ENCODE data around the gene HSP90AB1.

The HSP90AB1 gene

GRCh38 chr6:44246663-44247337, at the start of gene HSP90AB1:
TSS of gene HSP90AB1 (plus strand) at chr6:44247101. CDS start at chr6:44248630, 1,529 bp downstream.
- H3K4me1 ChIP-seq (ENCODE audit: control insufficient read depth in 1 of 2, insufficient read depth in 2 of 2, low read length in 2 of 2), result peaks cover 4 to 24% of the 10 kb centered on the region in 2 donors
- no peaks in the 10 kb centered on the region for H3K27me3 ChIP-seq (ENCODE audit: low read depth, low read length)
- peak within 1 kb of the TSS; percentile 100 for H3K27ac ChIP-seq (ENCODE audit: low read length)
- H3K4me3 ChIP-seq (ENCODE audit: low read depth in 1 of 2, low read length in 2 of 2), result peak within 1 kb of the TSS; percentile 87 to 100
- no peaks in the 10 kb centered on the region for H3K9me3 ChIP-seq (ENCODE audit: control insufficient read depth in 1 of 2, low read length in 2 of 2)
- peaks cover 32 to 39% of the 10 kb centered on the region in 2 donors for H3K36me3 ChIP-seq (ENCODE audit: control insufficient read depth in 1 of 2, insufficient read depth in 2 of 2, low read length in 2 of 2)

DNA sequence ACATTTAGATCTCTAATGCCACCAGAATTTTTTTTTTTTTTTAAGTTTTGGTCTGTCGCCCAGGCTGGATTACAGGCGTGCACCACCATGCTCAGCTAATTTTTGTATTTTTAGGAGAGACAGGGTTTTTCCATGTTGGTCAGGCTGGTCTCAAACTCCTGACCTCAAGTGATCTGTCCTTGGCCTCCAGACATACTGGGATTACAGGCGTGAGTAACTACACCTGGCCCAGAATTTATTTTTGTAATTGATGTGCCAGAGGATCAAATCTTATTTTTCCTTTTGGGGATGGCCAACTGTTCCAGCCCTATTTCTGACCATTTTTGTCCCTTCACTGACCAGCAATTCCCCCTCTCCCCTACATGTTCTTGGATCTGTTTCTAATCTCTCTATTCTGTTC, 48.2 kb upstream of the HSP90AB1 start:
- H3K27ac ChIP-seq (ENCODE audit: low read length), result no peak overlapping the region
- H3K4me1 ChIP-seq (ENCODE audit: control insufficient read depth in 1 of 2, insufficient read depth in 2 of 2, low read length in 2 of 2), result no peaks in the 10 kb centered on the region
- H3K4me3 ChIP-seq (ENCODE audit: low read depth in 1 of 2, low read length in 2 of 2), result no peak overlapping the region
- no peaks in the 10 kb centered on the region for H3K36me3 ChIP-seq (ENCODE audit: control insufficient read depth in 1 of 2, insufficient read depth in 2 of 2, low read length in 2 of 2)
- H3K27me3 ChIP-seq (ENCODE audit: low read depth, low read length), result no peaks in the 10 kb centered on the region
- no peaks in the 10 kb centered on the region for H3K9me3 ChIP-seq (ENCODE audit: control insufficient read depth in 1 of 2, low read length in 2 of 2)

DNA sequence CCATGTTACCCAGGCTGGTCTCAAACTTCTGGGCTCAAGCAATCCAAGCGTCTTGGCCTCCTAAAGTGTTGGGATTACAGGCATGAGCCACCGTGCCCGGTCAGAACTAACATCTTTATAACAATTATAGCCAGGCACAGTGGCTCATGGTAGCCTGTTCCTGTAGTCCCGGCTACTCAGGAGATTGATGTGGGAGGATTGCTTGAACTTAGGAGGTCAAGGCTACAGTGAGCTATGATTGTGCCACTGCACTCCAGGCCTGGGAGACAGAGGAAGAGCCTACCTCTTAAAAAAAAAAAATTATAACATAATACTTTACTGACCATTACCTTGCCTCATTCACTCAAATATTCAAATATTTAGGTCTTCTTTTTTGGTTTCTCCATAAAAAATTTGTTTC, 47.0 kb upstream of the HSP90AB1 start:
- no peaks in the 10 kb centered on the region for H3K27me3 ChIP-seq (ENCODE audit: low read depth, low read length)
- no peaks in the 10 kb centered on the region for H3K36me3 ChIP-seq (ENCODE audit: control insufficient read depth in 1 of 2, insufficient read depth in 2 of 2, low read length in 2 of 2)

DNA sequence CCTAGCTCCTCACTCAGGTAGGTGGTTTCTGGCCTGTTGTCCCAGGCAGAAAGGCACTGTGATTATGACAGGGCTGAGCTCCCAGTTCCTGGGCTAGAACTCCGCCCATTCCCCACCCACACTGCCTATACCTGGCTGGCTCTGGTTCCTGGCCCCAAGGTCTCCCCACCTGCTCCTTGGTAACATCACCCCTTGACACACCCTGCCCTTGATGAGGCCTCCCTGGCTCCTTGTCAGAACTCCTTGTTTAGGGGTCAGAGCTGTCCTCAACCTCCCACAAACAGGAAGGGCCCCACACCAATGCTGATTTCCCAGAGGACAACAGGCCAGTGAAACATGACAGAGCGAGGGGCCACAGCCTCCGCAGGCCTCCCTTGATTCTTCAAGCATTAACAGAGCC, 45.7 kb upstream of the HSP90AB1 start:
- H3K9me3 ChIP-seq (ENCODE audit: control insufficient read depth in 1 of 2, low read length in 2 of 2), result no peaks in the 10 kb centered on the region
- no peaks in the 10 kb centered on the region for H3K27me3 ChIP-seq (ENCODE audit: low read depth, low read length)
- H3K27ac ChIP-seq (ENCODE audit: low read length), result no peak overlapping the region
- H3K4me1 ChIP-seq (ENCODE audit: control insufficient read depth in 1 of 2, insufficient read depth in 2 of 2, low read length in 2 of 2), result no peaks in the 10 kb centered on the region
- H3K4me3 ChIP-seq (ENCODE audit: low read depth in 1 of 2, low read length in 2 of 2), result no peak overlapping the region
- no peaks in the 10 kb centered on the region for H3K36me3 ChIP-seq (ENCODE audit: control insufficient read depth in 1 of 2, insufficient read depth in 2 of 2, low read length in 2 of 2)

More for the DNA sequence above, 47.0 kb upstream of the HSP90AB1 start:
- Histone ChIP-seq H3K4me3 (ENCODE audit: low read depth in 1 of 2, low read length in 2 of 2) (no peak overlapping the region), H3K4me1 (ENCODE audit: control insufficient read depth in 1 of 2, insufficient read depth in 2 of 2, low read length in 2 of 2) (no peaks in the 10 kb centered on the region), H3K9me3 (ENCODE audit: control insufficient read depth in 1 of 2, low read length in 2 of 2) (no peaks in the 10 kb centered on the region), H3K27ac (ENCODE audit: low read length) (no peak overlapping the region)

GRCh38 chr6:44201638-44202303, 45.1 kb upstream of the HSP90AB1 start:
- H3K4me1 ChIP-seq (ENCODE audit: control insufficient read depth in 1 of 2, insufficient read depth in 2 of 2, low read length in 2 of 2), result no peaks in the 10 kb centered on the region
- H3K4me3 ChIP-seq (ENCODE audit: low read depth in 1 of 2, low read length in 2 of 2), result no peak overlapping the region
- no peaks in the 10 kb centered on the region for H3K9me3 ChIP-seq (ENCODE audit: control insufficient read depth in 1 of 2, low read length in 2 of 2)
- H3K27me3 ChIP-seq (ENCODE audit: low read depth, low read length), result no peaks in the 10 kb centered on the region
- no peak overlapping the region for H3K27ac ChIP-seq (ENCODE audit: low read length)
- H3K36me3 ChIP-seq (ENCODE audit: control insufficient read depth in 1 of 2, insufficient read depth in 2 of 2, low read length in 2 of 2), result no peaks in the 10 kb centered on the region

DNA sequence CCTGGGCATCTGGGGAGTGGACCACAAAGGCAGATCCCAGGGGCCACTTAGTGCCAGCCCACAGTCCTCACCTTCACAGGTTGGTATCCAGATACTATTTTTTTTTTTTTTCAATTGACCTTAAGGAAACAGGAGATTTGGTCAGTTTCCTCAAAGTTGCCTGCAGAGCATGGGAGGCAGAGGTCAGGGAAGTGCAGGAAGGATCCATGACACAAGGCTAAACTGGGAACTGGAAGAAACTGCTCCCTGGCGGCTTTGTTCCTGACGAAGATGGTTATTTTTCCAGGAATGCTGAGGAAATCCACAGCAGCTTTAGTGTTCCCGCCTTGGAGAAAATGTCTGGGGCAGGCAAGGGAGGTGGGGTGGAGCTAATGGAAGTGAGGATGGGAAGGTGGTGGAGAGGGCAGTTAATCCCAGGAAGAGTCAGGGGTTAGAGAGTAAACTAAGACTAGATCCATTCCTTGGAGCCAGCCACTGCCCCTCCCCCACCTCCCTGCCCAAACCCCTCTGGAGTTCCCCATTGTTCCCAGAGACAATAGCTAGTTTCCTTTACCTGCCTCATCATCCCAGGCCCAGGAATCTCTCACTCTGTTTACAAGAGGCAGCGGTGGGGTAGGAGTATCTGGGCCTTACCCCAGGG, 44.4 kb upstream of the HSP90AB1 start:
- Histone ChIP-seq H3K36me3 (ENCODE audit: control insufficient read depth in 1 of 2, insufficient read depth in 2 of 2, low read length in 2 of 2) (no peaks in the 10 kb centered on the region), H3K4me1 (ENCODE audit: control insufficient read depth in 1 of 2, insufficient read depth in 2 of 2, low read length in 2 of 2) (no peaks in the 10 kb centered on the region), H3K27ac (ENCODE audit: low read length) (no peak overlapping the region), H3K4me3 (ENCODE audit: low read depth in 1 of 2, low read length in 2 of 2) (no peak overlapping the region), H3K27me3 (ENCODE audit: low read depth, low read length) (no peaks in the 10 kb centered on the region), H3K9me3 (ENCODE audit: control insufficient read depth in 1 of 2, low read length in 2 of 2) (no peaks in the 10 kb centered on the region)

GRCh38 chr6:44202972-44203750, 43.7 kb upstream of the HSP90AB1 start:
- Histone ChIP-seq H3K27me3 (ENCODE audit: low read depth, low read length) (no peaks in the 10 kb centered on the region), H3K9me3 (ENCODE audit: control insufficient read depth in 1 of 2, low read length in 2 of 2) (no peaks in the 10 kb centered on the region), H3K4me3 (ENCODE audit: low read depth in 1 of 2, low read length in 2 of 2) (no peak overlapping the region), H3K4me1 (ENCODE audit: control insufficient read depth in 1 of 2, insufficient read depth in 2 of 2, low read length in 2 of 2) (no peaks in the 10 kb centered on the region), H3K27ac (ENCODE audit: low read length) (no peak overlapping the region), H3K36me3 (ENCODE audit: control insufficient read depth in 1 of 2, insufficient read depth in 2 of 2, low read length in 2 of 2) (no peaks in the 10 kb centered on the region)

- H3K9me3 ChIP-seq (ENCODE audit: control insufficient read depth in 1 of 2, low read length in 2 of 2), result no peaks in the 10 kb centered on the region
- no peak overlapping the region for H3K4me3 ChIP-seq (ENCODE audit: low read depth in 1 of 2, low read length in 2 of 2)
- H3K36me3 ChIP-seq (ENCODE audit: control insufficient read depth in 1 of 2, insufficient read depth in 2 of 2, low read length in 2 of 2), result no peaks in the 10 kb centered on the region
- H3K27ac ChIP-seq (ENCODE audit: low read length), result no peak overlapping the region
- H3K4me1 ChIP-seq (ENCODE audit: control insufficient read depth in 1 of 2, insufficient read depth in 2 of 2, low read length in 2 of 2), result no peaks in the 10 kb centered on the region
- no peaks in the 10 kb centered on the region for H3K27me3 ChIP-seq (ENCODE audit: low read depth, low read length)
Observed at GRCh38 chr6:44203955-44204354, 42.9 kb upstream of the HSP90AB1 start.

DNA sequence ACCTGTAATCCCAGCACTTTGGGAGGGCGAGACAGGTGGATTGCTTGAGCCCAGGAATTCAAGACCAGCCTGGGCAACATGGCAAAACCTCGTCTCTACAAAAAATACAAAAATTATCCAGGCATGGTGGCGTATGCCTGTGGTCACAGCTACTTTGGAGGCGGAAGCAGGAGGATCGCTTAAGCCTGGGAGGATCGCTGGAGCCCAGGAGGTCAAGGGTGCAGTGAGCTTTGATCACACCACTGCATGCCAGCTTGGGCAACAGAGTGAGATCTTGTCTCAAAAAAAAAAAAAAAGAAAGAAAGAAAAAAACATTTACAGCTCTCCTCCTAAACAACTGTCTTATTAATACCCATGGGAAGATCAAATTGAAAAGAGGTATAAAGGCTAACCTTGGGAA, 38.9 kb upstream of the HSP90AB1 start:
- H3K27me3 ChIP-seq (ENCODE audit: low read depth, low read length), result no peaks in the 10 kb centered on the region
- no peak overlapping the region for H3K4me3 ChIP-seq (ENCODE audit: low read depth in 1 of 2, low read length in 2 of 2)
- H3K27ac ChIP-seq (ENCODE audit: low read length), result no peak overlapping the region
- no peaks in the 10 kb centered on the region for H3K9me3 ChIP-seq (ENCODE audit: control insufficient read depth in 1 of 2, low read length in 2 of 2)
- H3K36me3 ChIP-seq (ENCODE audit: control insufficient read depth in 1 of 2, insufficient read depth in 2 of 2, low read length in 2 of 2), result no peaks in the 10 kb centered on the region
- H3K4me1 ChIP-seq (ENCODE audit: control insufficient read depth in 1 of 2, insufficient read depth in 2 of 2, low read length in 2 of 2), result no peaks in the 10 kb centered on the region

- H3K27ac ChIP-seq (ENCODE audit: low read length), result no peak overlapping the region
- H3K4me3 ChIP-seq (ENCODE audit: low read depth in 1 of 2, low read length in 2 of 2), result no peak overlapping the region
- no peaks in the 10 kb centered on the region for H3K27me3 ChIP-seq (ENCODE audit: low read depth, low read length)
- H3K36me3 ChIP-seq (ENCODE audit: control insufficient read depth in 1 of 2, insufficient read depth in 2 of 2, low read length in 2 of 2), result no peaks in the 10 kb centered on the region
- H3K9me3 ChIP-seq (ENCODE audit: control insufficient read depth in 1 of 2, low read length in 2 of 2), result no peaks in the 10 kb centered on the region
- no peaks in the 10 kb centered on the region for H3K4me1 ChIP-seq (ENCODE audit: control insufficient read depth in 1 of 2, insufficient read depth in 2 of 2, low read length in 2 of 2)
Observed at GRCh38 chr6:44211284-44211683, 35.6 kb upstream of the HSP90AB1 start.

GRCh38 chr6:44214307-44214706, 32.6 kb upstream of the HSP90AB1 start:
- Histone ChIP-seq H3K27me3 (ENCODE audit: low read depth, low read length) (no peaks in the 10 kb centered on the region), H3K27ac (ENCODE audit: low read length) (no peak overlapping the region), H3K4me1 (ENCODE audit: control insufficient read depth in 1 of 2, insufficient read depth in 2 of 2, low read length in 2 of 2) (peaks cover 14 to 25% of the 10 kb centered on the region in 2 donors), H3K36me3 (ENCODE audit: control insufficient read depth in 1 of 2, insufficient read depth in 2 of 2, low read length in 2 of 2) (no peaks in the 10 kb centered on the region), H3K4me3 (ENCODE audit: low read depth in 1 of 2, low read length in 2 of 2) (no peak overlapping the region), H3K9me3 (ENCODE audit: control insufficient read depth in 1 of 2, low read length in 2 of 2) (no peaks in the 10 kb centered on the region)

Measured in muscle layer of duodenum (tissue), 2 donors.